HS-27A (cell line): ENCODE results near the gene CSNK1E.

Experiments used
- DNase-seq: peaks from one replicate; pipeline ENCODE4 v3.0.0-alpha.2; 2012; ENCODE audit warnings: low read depth, missing footprints

CSNK1E gene

GRCh38 chr22:38305471-38306448 lies 11.5 kb downstream of the CSNK1E start:
- DNase-seq = no peak

- DNase-seq = no peak
Observed at GRCh38 chr22:38304526-38304925, 12.7 kb downstream of the CSNK1E start.

GRCh38 chr22:38303974-38304373 lies 13.3 kb downstream of the CSNK1E start:
- no peak for DNase-seq

GRCh38 chr22:38302906-38303305 lies 14.3 kb downstream of the CSNK1E start:
- no peak for DNase-seq

DNA sequence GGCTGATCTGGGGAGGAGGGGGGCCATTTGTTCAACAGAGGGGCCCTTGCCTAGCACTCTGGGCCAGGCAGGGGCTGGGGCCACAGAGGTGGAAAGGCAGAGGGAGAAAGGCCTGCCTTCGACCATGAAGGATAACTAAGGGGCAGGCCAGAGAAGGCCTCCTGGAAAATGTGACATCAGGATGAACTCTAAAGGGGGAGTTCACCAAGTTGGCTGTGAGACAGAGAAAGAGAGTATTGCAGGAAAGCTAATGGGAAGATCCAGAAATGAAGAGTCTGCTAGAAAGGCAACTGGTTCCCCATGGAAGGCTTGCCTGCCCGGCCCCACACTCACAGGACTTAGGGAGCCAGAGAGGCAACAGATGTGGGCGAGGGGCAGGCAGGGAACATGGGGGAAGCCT lies 16.3 kb downstream of the CSNK1E start:
- DNase-seq = no peak

GRCh38 chr22:38300197-38300945 lies 16.9 kb downstream of the CSNK1E start:
- no peak for DNase-seq

GRCh38 chr22:38299770-38300102 lies 17.5 kb downstream of the CSNK1E start:
- DNase-seq = no peak

DNA sequence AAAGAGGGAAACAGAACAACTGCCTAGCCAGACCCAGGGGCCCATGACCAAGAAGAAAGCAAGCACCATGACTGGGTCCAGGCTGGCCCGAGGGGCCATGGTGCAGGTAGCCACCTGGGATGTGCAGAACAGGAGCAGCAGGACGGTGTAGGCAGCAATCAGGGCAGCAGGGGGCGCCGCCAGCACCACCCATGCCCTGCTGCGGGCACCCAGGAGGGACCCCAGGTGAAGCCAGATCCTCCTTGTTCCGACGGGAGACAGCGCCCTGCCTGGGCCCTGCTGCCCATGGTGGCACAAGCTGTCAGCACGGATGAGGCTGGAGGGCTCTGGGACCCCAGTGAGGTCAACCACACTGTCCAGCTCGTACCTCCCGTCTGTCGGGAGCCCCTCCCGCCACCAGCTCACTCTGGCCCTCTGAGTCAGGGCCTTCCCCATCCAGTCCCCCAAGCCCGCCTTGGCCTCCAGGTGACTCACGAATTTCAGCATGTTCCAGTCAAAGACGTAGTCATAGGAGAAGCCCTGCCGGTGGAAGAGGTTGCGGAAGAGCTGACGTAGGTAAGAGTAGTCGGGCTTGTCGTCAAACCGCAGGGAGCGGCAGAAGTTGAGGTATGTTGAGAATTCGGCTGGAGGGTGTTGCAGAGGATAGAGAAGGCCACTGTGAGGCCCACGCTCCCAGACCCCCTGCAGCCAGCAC lies 18.8 kb downstream of the CSNK1E start:
- DNase-seq = no peak

GRCh38 chr22:38296372-38296771 lies 20.9 kb downstream of the CSNK1E start:
- no peak for DNase-seq

- no peak for DNase-seq
Observed at GRCh38 chr22:38295863-38296262, 21.4 kb downstream of the CSNK1E start.

GRCh38 chr22:38295339-38295738 lies 21.9 kb downstream of the CSNK1E start:
- DNase-seq = no peak

GRCh38 chr22:38294193-38294592 lies 23.0 kb downstream of the CSNK1E start:
- no peak for DNase-seq

GRCh38 chr22:38292694-38293093 lies 24.5 kb downstream of the CSNK1E start:
- DNase-seq = no peak

DNA sequence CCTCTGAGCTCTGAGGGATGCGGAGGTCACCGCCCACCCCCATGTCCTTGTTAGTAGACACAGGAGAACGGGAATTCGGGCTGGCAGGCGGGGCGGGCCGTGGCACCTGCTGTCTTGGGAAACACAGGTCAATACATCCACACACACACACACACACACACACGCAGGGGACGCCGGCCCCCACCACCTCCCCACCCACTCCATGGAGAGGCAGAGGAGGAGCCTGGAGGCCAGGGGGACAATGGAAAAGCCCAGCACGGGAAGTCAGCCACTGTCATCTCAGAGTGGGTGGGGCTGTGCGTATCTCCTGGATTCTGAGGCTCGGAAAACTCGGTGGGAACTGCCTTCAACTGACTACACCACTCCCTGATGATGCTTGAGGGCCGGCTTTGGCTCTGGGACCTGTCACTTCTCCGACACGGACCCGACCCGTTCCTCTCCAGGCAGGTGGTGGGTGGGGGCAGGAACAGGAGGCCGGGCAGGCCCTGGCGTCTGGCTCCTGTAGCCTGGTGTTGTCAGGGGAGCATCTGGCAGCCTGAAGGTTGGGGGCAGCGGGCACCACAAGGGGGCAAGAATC lies 25.9 kb downstream of the CSNK1E start:
- no peak for DNase-seq

DNA sequence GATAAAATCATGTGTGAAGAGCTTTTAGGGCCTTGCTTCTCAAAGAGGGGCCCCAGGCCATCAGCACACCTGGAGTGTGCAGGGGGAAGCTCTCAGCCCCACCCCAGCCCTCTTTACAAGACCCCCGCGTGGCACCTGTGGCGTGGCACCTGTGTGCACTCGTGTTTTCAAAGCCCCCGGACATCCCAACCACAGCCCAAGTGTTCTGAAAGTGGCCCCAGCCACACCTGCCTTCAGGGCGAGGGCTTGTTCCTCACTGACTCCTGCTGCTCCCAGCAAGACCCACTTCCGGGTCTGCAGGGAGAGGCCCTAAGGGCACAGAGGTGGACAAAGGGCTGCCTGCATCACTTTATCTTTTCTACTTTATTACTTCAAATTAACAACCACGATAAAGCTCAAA lies 26.9 kb downstream of the CSNK1E start:
- no peak for DNase-seq

DNA sequence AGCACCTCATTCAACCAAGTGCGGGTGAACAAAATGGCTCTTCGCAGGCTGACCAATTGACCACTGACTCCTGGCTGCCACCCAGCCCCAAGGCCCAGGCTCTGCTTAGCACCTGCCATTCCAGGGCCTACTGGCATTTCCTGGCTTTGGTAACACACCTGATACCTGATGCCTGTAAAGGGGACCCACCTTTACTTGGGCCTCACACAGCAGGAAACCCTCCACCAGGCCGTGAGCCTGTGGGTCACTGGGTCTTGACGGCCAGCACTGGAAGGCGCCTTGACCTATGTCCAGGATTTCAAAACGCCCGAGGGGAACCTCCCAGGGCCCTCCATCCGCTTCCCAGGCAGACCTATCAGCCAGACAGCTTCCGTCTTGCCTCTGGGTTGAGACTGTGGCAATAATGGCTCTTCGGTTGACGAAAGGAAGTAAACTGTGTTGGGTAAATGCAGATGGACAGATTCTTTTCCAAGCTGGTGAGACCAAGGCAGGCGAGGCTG lies 27.6 kb downstream of the CSNK1E start:
- no peak for DNase-seq

GRCh38 chr22:38286915-38287669 lies 30.1 kb downstream of the CSNK1E start:
- DNase-seq = no peak

GRCh38 chr22:38285018-38285417 lies 32.2 kb downstream of the CSNK1E start:
- DNase-seq = no peak

- no peak for DNase-seq
Observed at GRCh38 chr22:38284042-38284402, 33.2 kb downstream of the CSNK1E start.

DNA sequence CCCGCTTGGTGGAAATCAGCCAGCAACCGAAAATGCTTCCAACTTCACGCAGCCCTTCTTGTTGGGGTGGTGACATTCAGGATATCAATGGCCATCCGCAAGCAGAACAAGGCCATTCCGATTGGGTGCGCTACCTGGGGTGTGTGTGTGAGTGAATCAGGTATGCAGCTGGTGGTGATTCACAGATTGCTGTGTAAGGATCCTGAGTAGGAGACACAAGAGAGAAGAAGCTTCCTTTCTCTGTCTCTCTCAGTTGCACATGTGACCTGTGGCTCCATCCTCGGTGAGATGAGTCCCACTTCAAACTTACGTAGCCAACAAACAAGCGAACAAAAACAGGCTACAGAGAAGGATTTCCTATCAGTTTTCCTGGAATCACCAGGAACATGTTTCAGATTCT lies 34.8 kb downstream of the CSNK1E start:
- no peak for DNase-seq

DNA sequence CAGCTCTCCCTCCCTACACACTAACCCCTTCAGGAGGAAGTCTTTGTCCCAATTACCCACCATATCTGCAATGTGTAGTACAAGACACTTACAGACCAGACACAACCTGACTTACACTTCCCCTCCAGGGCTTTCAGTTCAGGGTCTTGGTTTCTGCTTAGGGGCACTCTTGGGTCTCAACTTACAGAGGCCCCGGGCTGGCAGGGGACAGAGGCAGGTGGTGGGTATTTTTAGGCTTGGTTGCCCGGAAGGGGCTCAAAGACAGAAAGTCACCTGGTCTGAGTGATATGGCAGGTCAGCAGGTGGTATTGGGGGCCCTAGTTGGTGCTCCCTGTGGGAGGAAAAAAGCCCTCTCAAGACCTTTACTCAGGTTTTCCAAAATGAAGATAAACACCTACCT lies 41.1 kb downstream of the CSNK1E start:
- DNase-seq = no peak
